ENCODE data around the gene TSHR. TPM values are rescaled to one million over a fixed set of nuclear protein-coding genes. Genes with fewer than 3 reads are reported as not detected.
"Not testable (repeated sequence)": the region's sequence is repeated elsewhere in the genome, so short reads cannot be mapped to it uniquely, and the experiment has no call there.

Gene TSHR
- total RNA-seq, 4 donors from 2014 or later: 0.62 to 0.73 TPM; not detected in 2

DNA sequence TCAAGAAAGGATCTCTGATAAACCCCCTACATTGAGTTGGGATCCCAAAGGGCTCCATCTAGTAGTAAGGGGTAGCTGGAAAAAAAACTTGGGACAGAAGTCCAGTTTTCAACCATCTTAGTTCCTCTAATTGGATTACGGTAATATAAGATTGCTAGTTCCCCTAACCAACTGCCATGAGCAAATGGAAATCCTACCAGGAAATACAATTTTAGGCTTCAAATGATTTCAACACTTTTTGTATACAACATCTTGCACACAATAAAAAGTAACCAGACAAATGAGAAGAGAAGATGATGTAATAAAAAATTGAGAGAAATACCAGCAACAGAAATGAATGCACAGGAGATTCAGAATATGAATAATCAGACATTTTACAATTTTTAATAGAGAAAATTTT is 73.0 kb downstream of the TSHR start:
- no peaks in the 10 kb centered on the region for H3K4me1 ChIP-seq
- no peaks in the 10 kb centered on the region for H3K27me3 ChIP-seq
- no peak for TF ChIP-seq POLR2A (IDR thresholded peaks at IDR 0.05)
- TF ChIP-seq CTCF (IDR thresholded peaks at IDR 0.05): no peak
- H3K9me3 ChIP-seq: no peaks in the 10 kb centered on the region
- no peaks in the 10 kb centered on the region for H3K36me3 ChIP-seq
- no peak overlapping the region for H3K27ac ChIP-seq
- DNase-seq: no peak
- no peak overlapping the region for H3K4me3 ChIP-seq
- intact Hi-C loops (cut with DNase I; ENCODE audit: low total_unique reads): no loop called here

DNA sequence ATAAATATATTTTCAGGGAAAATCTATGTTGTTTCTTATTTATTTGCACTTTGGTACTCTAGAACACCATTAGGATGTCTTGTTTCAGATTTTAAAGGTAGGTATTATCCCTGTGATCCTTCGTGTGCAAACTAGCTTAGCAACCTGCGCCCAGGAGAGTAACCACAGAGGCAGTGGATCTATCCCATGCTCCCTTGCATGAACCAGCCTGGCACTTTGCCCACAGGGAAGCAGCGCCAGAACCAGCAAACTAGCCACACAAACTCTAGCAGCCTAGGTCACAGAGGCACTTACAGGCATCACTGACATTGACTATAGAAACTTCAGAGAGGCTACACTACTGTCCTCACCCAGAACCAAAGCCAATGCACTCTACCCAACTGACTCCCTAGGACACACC is 76.1 kb downstream of the TSHR start:
- H3K27ac ChIP-seq: no peak overlapping the region
- H3K4me1 ChIP-seq: no peaks in the 10 kb centered on the region
- no peak for DNase-seq
- TF ChIP-seq POLR2A (IDR thresholded peaks at IDR 0.05) (no peak), CTCF (IDR thresholded peaks at IDR 0.05) (no peak)
- no peaks in the 10 kb centered on the region for H3K27me3 ChIP-seq
- no peak overlapping the region for H3K4me3 ChIP-seq
- no peaks in the 10 kb centered on the region for H3K36me3 ChIP-seq
- peaks cover 0 to 3% of the 10 kb centered on the region in 2 donors for H3K9me3 ChIP-seq
- intact Hi-C loops (cut with DNase I; ENCODE audit: low total_unique reads): no loop called here

- Histone ChIP-seq H3K27me3 (no peaks in the 10 kb centered on the region), H3K36me3 (no peaks in the 10 kb centered on the region), H3K27ac (no peak overlapping the region), H3K4me1 (no peaks in the 10 kb centered on the region), H3K9me3 (peaks cover 0 to 3% of the 10 kb centered on the region in 2 donors), H3K4me3 (no peak overlapping the region)
- no peak for DNase-seq
- intact Hi-C loops (cut with DNase I; ENCODE audit: low total_unique reads): no loop called here
- no peak for TF ChIP-seq POLR2A (IDR thresholded peaks at IDR 0.05)
- no peak for TF ChIP-seq CTCF (IDR thresholded peaks at IDR 0.05)
Measured at GRCh38 chr14:81033698-81034240, 78.3 kb downstream of the TSHR start.

- intact Hi-C loops (cut with DNase I; ENCODE audit: low total_unique reads): no loop called here
- Histone ChIP-seq H3K4me1 (no peaks in the 10 kb centered on the region), H3K27me3 (no peaks in the 10 kb centered on the region), H3K9me3 (no peaks in the 10 kb centered on the region), H3K27ac (no peak overlapping the region), H3K36me3 (no peaks in the 10 kb centered on the region), H3K4me3 (no peak overlapping the region)
- TF ChIP-seq CTCF (IDR thresholded peaks at IDR 0.05) (no peak), POLR2A (IDR thresholded peaks at IDR 0.05) (no peak)
- DNase-seq: no peak
Measured at GRCh38 chr14:81042438-81042837, 87.0 kb downstream of the TSHR start.

DNA sequence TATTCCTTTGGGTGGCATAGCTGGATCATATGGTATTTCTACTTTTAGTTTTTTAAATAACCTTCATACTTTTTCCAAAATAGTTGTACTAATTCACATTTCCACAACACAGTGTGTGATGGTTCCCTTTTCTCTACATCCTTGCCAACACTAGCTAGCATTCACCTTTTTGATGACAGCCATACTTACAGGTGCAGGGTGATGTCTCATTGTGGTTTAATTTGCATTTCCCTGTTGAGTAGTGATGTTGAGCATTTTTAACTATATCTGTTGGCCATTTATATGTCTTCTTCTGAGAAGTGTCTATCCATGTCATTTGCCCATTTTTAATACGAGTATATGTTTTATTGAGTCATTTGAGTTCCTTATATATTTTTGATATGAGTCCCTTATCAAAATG is 96.1 kb downstream of the TSHR start:
- Histone ChIP-seq H3K36me3 (no peaks in the 10 kb centered on the region), H3K4me3 (no peak overlapping the region), H3K27ac (no peak overlapping the region), H3K27me3 (no peaks in the 10 kb centered on the region), H3K9me3 (no peaks in the 10 kb centered on the region), H3K4me1 (no peaks in the 10 kb centered on the region)
- intact Hi-C loops (cut with DNase I; ENCODE audit: low total_unique reads): no loop called here
- TF ChIP-seq CTCF (IDR thresholded peaks at IDR 0.05): no peak
- no peak for DNase-seq

DNA sequence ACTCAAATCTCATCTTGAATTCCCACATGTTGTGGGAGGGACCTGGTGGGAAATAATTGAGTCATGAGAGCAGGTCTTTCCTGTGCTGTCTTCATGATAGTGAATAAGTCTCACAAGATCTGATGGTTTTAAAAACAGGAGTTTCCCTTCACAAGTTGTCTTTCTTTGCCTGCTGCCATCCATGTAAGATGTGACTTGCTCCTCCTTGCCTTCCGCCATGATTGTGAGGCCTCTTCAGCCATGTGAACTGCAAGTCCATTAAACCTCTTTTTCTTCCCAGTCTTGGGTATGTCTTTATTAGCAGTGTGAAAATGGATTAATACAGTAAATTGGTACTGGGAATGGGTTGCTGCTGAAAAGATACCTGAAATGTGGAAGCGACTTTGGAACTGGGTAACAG is 98.6 kb downstream of the TSHR start:
- H3K4me1 ChIP-seq; H3K27ac ChIP-seq; H3K27me3 ChIP-seq; DNase-seq; intact Hi-C loops (cut with DNase I; ENCODE audit: low total_unique reads); H3K4me3 ChIP-seq; H3K9me3 ChIP-seq; H3K36me3 ChIP-seq: not testable (repeated sequence)
